ENCODE data around the gene ALDH2. TPM values are rescaled to one million over a fixed set of nuclear protein-coding genes. Genes with fewer than 3 reads are reported as not detected.
A peak's percentile ranks its signal among the peaks of the same experiment; 100 is the strongest.

Gene ALDH2
- total and polyA plus RNA-seq, 3 experiments from 2014 or later, result 0.45 to 1.4 (median 1.2) TPM

DNA sequence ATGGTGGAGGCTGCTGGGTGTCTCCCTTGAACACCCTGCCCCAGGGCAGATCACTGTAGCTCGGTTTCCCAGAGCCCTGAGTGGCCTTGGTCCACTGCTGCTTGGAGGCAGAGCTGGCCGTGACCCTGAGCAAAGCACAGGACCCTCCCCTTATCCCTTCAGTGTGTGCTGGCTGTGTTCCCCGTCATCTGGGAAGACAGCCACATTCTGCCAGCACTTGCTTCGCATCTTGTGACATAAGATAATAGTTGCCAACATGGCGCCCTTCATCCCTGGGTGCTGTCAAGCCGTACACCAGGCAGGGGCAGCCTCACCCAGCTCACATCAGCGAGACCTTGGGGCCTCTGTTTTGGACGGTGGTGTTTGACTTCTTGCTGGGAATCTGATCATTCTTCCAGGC is 12.1 kb upstream of the ALDH2 start:
- no peaks in the 10 kb centered on the region for H3K27me3 Mint-ChIP-seq

DNA sequence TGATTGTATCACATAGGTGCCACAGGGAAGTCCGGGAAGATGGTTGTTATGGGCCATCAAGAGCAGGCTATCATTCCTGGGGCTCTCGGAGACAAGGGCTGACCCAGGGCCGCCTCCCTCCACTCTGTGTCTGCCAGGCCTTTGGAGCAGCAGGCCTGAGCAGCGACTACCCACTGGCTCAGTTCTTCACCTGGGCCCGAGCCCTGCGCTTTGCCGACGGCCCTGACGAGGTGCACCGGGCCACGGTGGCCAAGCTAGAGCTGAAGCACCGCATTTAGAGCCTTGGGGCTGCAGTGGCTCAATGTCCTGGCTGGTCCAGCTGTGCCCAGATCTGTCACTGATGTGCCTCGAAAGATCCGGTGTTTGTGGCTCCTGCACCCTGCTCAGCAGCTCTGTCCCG is 10.5 kb upstream of the ALDH2 start:
- Histone ChIP-seq H3K36me3 (ENCODE audit: insufficient read depth, low read length) (no peaks in the 10 kb centered on the region), H3K4me1 (ENCODE audit: insufficient read depth, low read length) (no peaks in the 10 kb centered on the region), H3K27ac (ENCODE audit: low read depth, low read length) (no peak overlapping the region), H3K4me3 (ENCODE audit: low read length) (no peak overlapping the region), H3K9me3 (ENCODE audit: low read length) (no peaks in the 10 kb centered on the region), H3K27me3 (ENCODE audit: insufficient read depth, low read length, poor library complexity, severe bottlenecking) (no peaks in the 10 kb centered on the region)
- CTCF ChIA-PET, result no interaction called here
- Mint-ChIP-seq H3K36me3 (peaks cover 0 to 35% (median 2%) of the 10 kb centered on the region in 3 donors), H3K4me3 (no peak overlapping the region), H3K27ac (no peak overlapping the region), H3K4me1 (peaks cover 0 to 15% (median 2%) of the 10 kb centered on the region in 3 donors), H3K9me3 (no peaks in the 10 kb centered on the region), H3K27me3 (no peaks in the 10 kb centered on the region)
- DNase-seq, result no peak
- POLR2A ChIA-PET, result no interaction called here

More for the DNA sequence above, 12.1 kb upstream of the ALDH2 start:
- no peak for DNase-seq
- H3K27ac ChIP-seq (ENCODE audit: low read depth, low read length), result no peak overlapping the region
- POLR2A ChIA-PET, result no interaction called here
- Mint-ChIP-seq H3K4me1 (peaks cover 0 to 15% (median 2%) of the 10 kb centered on the region in 3 donors), H3K27ac (no peak overlapping the region), H3K9me3 (no peaks in the 10 kb centered on the region), H3K36me3 (peaks cover 0 to 45% (median 2%) of the 10 kb centered on the region in 3 donors), H3K4me3 (no peak overlapping the region)
- no peak overlapping the region for H3K4me3 ChIP-seq (ENCODE audit: low read length)
- no peaks in the 10 kb centered on the region for H3K36me3 ChIP-seq (ENCODE audit: insufficient read depth, low read length)
- H3K4me1 ChIP-seq (ENCODE audit: insufficient read depth, low read length), result no peaks in the 10 kb centered on the region
- H3K9me3 ChIP-seq (ENCODE audit: low read length), result no peaks in the 10 kb centered on the region
- CTCF ChIA-PET, result interaction anchor here (1.7 kb wide), 1 partner anchor 58 kb away, joined by 8 read pairs; no protein-coding TSS in a partner anchor
- H3K27me3 ChIP-seq (ENCODE audit: insufficient read depth, low read length, poor library complexity, severe bottlenecking), result no peaks in the 10 kb centered on the region

DNA sequence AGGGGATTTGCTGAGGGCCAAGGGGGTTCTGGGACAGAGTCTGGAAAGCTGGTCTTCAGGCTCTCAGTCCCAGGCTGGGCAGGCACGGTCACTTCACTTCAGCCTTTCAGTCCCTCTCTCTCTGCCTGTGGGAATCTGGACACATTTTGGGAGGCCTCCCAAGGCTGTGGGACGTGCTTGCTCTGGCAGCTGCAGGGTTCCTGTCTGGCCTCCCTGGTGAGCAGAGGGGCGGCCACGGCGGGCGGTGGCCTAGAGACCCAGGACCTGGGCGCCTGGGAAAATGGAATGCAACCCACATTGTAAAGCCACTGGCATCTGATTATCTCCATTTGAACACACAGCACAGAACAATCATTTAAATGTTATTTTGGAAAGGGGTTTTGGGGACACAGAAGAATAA is 10.1 kb upstream of the ALDH2 start:
- Mint-ChIP-seq H3K27ac (no peak overlapping the region), H3K4me1 (peaks cover 0 to 15% (median 2%) of the 10 kb centered on the region in 3 donors), H3K27me3 (no peaks in the 10 kb centered on the region), H3K4me3 (no peak overlapping the region), H3K36me3 (peaks cover 0 to 35% (median 2%) of the 10 kb centered on the region in 3 donors), H3K9me3 (no peaks in the 10 kb centered on the region)
- CTCF ChIA-PET, result interaction anchor here (1.6 kb wide), 1 partner anchor 29 kb away, joined by 3 read pairs; no protein-coding TSS in a partner anchor
- no peaks in the 10 kb centered on the region for H3K36me3 ChIP-seq (ENCODE audit: insufficient read depth, low read length)
- no peaks in the 10 kb centered on the region for H3K9me3 ChIP-seq (ENCODE audit: low read length)
- no peaks in the 10 kb centered on the region for H3K27me3 ChIP-seq (ENCODE audit: insufficient read depth, low read length, poor library complexity, severe bottlenecking)
- POLR2A ChIA-PET, result no interaction called here
- H3K4me3 ChIP-seq (ENCODE audit: low read length), result no peak overlapping the region
- no peak for DNase-seq
- no peaks in the 10 kb centered on the region for H3K4me1 ChIP-seq (ENCODE audit: insufficient read depth, low read length)
- H3K27ac ChIP-seq (ENCODE audit: low read depth, low read length), result no peak overlapping the region

DNA sequence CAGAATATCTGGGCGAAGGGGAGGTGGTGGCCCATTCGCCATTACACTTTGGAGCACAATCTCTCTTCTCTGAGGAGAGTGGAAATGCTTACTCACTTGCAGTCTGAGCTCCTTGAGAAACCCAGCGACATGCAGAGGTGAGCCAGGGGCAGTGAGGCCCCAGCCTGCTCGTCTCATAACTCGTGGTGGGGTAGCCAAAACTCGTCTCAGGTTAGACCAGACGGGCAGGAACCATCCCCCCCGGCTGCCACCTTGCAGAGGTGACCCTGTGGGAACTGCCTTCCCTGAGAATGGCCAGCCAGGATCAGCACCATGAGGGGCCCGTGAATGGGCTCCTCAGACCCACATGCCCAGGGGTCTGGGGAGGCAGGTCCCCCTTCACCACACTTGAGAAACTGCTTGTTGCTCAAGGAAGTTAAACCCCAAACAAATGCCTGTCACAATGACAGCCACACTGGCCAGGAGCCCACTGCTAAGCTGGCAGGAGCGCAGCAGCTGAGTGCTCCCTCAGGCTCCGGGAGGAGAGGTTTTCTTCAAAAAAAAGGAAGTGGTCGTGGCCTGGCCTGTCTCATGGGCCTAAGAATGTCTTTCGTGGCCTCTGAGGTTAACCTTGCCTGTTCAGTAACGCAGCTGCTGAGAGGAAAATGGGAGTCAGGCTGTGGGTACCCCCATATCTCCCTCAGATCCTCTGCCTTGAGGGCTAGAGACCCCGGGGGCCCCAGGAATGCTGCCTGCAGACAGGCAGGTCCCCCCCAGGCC is 9.2 kb upstream of the ALDH2 start:
- Mint-ChIP-seq H3K9me3 (no peaks in the 10 kb centered on the region), H3K36me3 (peaks cover 0 to 35% (median 2%) of the 10 kb centered on the region in 3 donors), H3K4me3 (no peak overlapping the region), H3K4me1 (peaks cover 0 to 15% (median 2%) of the 10 kb centered on the region in 3 donors), H3K27me3 (peaks cover 0 to 3% of the 10 kb centered on the region in 2 donors), H3K27ac (peak overlapping the region in 1 of 8 donors; percentile 70)
- Histone ChIP-seq H3K4me3 (ENCODE audit: low read length) (no peak overlapping the region), H3K9me3 (ENCODE audit: low read length) (no peaks in the 10 kb centered on the region), H3K4me1 (ENCODE audit: insufficient read depth, low read length) (no peaks in the 10 kb centered on the region), H3K27me3 (ENCODE audit: insufficient read depth, low read length, poor library complexity, severe bottlenecking) (no peaks in the 10 kb centered on the region), H3K27ac (ENCODE audit: low read depth, low read length) (no peak overlapping the region), H3K36me3 (ENCODE audit: insufficient read depth, low read length) (no peaks in the 10 kb centered on the region)
- ChIA-PET CTCF (interaction anchor here (1.6 kb wide), 1 partner anchor 28 kb away, joined by 3 read pairs; no protein-coding TSS in a partner anchor), POLR2A (no interaction called here)
- no peak for DNase-seq

DNA sequence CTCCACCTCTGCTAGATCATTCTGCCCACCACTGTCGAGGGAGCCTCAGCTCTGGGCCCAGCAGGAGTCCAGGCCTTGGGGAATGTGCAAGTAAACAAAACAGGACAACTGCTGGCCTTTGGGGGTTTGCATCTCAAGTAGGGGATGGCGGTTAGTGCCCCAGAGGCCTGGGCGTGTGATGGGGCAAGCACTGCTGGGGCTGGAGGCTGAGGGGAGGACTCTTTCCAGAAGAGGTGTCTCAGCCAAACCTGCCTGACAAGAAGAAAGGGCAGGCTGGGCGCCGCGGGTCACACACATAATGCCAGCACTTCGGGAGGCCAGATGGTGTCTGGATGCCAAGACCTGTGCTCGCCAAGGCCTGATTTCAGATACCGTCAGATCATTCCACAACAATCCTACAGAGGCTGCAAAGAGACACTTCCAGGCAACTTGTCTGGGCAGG is 8.6 kb upstream of the ALDH2 start:
- Histone ChIP-seq H3K36me3 (ENCODE audit: insufficient read depth, low read length) (no peaks in the 10 kb centered on the region), H3K4me1 (ENCODE audit: insufficient read depth, low read length) (no peaks in the 10 kb centered on the region), H3K27ac (ENCODE audit: low read depth, low read length) (no peak overlapping the region), H3K9me3 (ENCODE audit: low read length) (no peaks in the 10 kb centered on the region), H3K27me3 (ENCODE audit: insufficient read depth, low read length, poor library complexity, severe bottlenecking) (no peaks in the 10 kb centered on the region), H3K4me3 (ENCODE audit: low read length) (no peak overlapping the region)
- ChIA-PET CTCF (interaction anchor here (1.6 kb wide), 1 partner anchor 27 kb away, joined by 3 read pairs; no protein-coding TSS in a partner anchor), POLR2A (no interaction called here)
- H3K27me3 Mint-ChIP-seq, result peaks cover 4 to 10% of the 10 kb centered on the region in 2 donors
- H3K27ac Mint-ChIP-seq, result peak overlapping the region in 1 of 8 donors; percentile 74
- H3K4me3 Mint-ChIP-seq, result no peak overlapping the region
- DNase-seq, result no peak
- H3K4me1 Mint-ChIP-seq, result peaks cover 0 to 15% (median 2%) of the 10 kb centered on the region in 3 donors
- peaks cover 0 to 34% (median 2%) of the 10 kb centered on the region in 3 donors for H3K36me3 Mint-ChIP-seq
- H3K9me3 Mint-ChIP-seq, result no peaks in the 10 kb centered on the region

DNA sequence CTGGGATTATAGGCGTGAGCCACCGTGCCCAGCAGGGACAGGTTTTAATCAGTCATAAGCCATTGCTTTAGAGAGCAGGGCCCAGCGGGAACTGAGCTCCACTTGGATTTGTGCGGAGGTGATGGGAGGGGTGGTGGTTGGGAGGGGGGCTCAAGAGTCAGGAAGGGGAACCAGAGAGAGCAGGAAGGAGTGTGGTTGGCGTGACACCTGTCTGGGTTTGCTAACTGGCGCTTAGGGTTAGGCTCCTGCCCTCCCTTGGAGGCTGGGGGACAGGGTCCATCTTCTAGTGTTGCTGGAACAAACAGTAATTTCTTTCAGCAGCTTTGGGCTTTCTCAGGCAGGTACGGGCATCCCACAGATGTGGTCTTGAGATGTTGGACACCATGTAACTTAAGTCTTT is 7.5 kb upstream of the ALDH2 start:
- Mint-ChIP-seq H3K4me1 (peaks cover 0 to 15% (median 2%) of the 10 kb centered on the region in 3 donors), H3K27ac (peak overlapping the region in 1 of 8 donors; percentile 22), H3K9me3 (no peaks in the 10 kb centered on the region), H3K4me3 (no peak overlapping the region), H3K36me3 (peaks cover 0 to 25% (median 2%) of the 10 kb centered on the region in 3 donors), H3K27me3 (peaks cover 7 to 19% of the 10 kb centered on the region in 2 donors)
- Histone ChIP-seq H3K36me3 (ENCODE audit: insufficient read depth, low read length) (no peaks in the 10 kb centered on the region), H3K27ac (ENCODE audit: low read depth, low read length) (no peak overlapping the region), H3K4me3 (ENCODE audit: low read length) (no peak overlapping the region), H3K4me1 (ENCODE audit: insufficient read depth, low read length) (no peaks in the 10 kb centered on the region), H3K9me3 (ENCODE audit: low read length) (no peaks in the 10 kb centered on the region), H3K27me3 (ENCODE audit: insufficient read depth, low read length, poor library complexity, severe bottlenecking) (no peaks in the 10 kb centered on the region)
- no peak for DNase-seq
- ChIA-PET CTCF (no interaction called here), POLR2A (no interaction called here)

DNA sequence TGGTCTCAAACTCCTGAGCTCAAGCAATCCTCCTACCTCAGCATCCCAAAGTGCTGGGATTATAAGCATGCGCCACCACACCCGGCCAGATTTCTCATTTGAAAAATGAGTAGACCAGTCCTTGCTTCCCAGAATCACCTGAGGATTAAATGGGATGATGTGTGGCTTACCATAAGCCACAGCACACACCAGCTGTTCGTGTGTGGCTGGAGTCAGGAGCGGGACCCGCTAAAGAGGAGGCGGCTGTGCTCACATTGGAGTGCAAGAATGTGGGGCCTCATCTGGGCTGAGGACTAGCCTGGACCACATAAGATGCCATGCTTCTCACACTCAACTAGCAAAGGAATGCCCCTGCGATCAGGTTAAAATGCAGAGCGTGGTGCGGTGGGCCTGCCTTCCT is 6.7 kb upstream of the ALDH2 start:
- H3K4me1 Mint-ChIP-seq, result peaks cover 0 to 18% (median 2%) of the 10 kb centered on the region in 3 donors
- ChIA-PET POLR2A (no interaction called here), CTCF (no interaction called here)
- no peaks in the 10 kb centered on the region for H3K4me1 ChIP-seq (ENCODE audit: insufficient read depth, low read length)
- H3K36me3 ChIP-seq (ENCODE audit: insufficient read depth, low read length), result no peaks in the 10 kb centered on the region
- H3K4me3 Mint-ChIP-seq, result no peak overlapping the region
- no peak overlapping the region for H3K27ac ChIP-seq (ENCODE audit: low read depth, low read length)
- no peak overlapping the region for H3K4me3 ChIP-seq (ENCODE audit: low read length)
- H3K36me3 Mint-ChIP-seq, result peaks cover 0 to 19% (median 2%) of the 10 kb centered on the region in 3 donors
- H3K27me3 Mint-ChIP-seq, result peaks cover 8 to 24% of the 10 kb centered on the region in 2 donors
- H3K9me3 Mint-ChIP-seq, result no peaks in the 10 kb centered on the region
- no peak overlapping the region for H3K27ac Mint-ChIP-seq
- DNase-seq, result no peak
- H3K27me3 ChIP-seq (ENCODE audit: insufficient read depth, low read length, poor library complexity, severe bottlenecking), result no peaks in the 10 kb centered on the region
- H3K9me3 ChIP-seq (ENCODE audit: low read length), result no peaks in the 10 kb centered on the region

DNA sequence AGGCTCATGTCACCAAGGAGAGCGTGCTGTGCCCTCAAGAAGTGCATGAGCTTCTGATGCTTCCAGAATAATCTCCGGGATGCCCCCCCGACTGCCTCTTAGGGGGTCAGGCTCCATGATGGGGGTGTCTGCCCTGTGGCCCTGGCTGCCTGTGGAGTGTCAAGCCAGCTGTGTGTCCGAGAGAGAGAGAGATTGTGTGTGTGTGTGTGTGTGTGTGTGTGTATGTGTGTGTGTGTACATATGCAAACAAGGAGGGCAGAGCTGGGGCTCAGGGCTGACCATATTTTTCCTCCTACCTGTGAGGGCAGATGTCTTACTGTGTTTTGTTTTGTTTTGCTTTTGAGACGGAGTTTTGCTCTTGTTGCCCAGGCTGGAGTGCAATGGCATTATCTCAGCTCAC is 5.6 kb upstream of the ALDH2 start:
- Histone ChIP-seq H3K36me3 (ENCODE audit: insufficient read depth, low read length) (no peaks in the 10 kb centered on the region), H3K4me3 (ENCODE audit: low read length) (no peak overlapping the region), H3K4me1 (ENCODE audit: insufficient read depth, low read length) (no peaks in the 10 kb centered on the region), H3K27me3 (ENCODE audit: insufficient read depth, low read length, poor library complexity, severe bottlenecking) (no peaks in the 10 kb centered on the region), H3K9me3 (ENCODE audit: low read length) (no peaks in the 10 kb centered on the region), H3K27ac (ENCODE audit: low read depth, low read length) (no peak overlapping the region)
- H3K27ac Mint-ChIP-seq, result no peak overlapping the region
- ChIA-PET POLR2A (no interaction called here), CTCF (interaction anchor here (0.7 kb wide), 1 partner anchor 52 kb away, joined by 3 read pairs; no protein-coding TSS in a partner anchor)
- DNase-seq, result no peak
- peaks cover 0 to 2% (median 0%) of the 10 kb centered on the region in 5 donors for H3K9me3 Mint-ChIP-seq
- no peak overlapping the region for H3K4me3 Mint-ChIP-seq
- H3K36me3 Mint-ChIP-seq, result peaks cover 0 to 12% (median under 1%) of the 10 kb centered on the region in 3 donors
- H3K4me1 Mint-ChIP-seq, result peaks cover under 1 to 18% (median 2%) of the 10 kb centered on the region in 3 donors
- H3K27me3 Mint-ChIP-seq, result peaks cover 13 to 33% of the 10 kb centered on the region in 2 donors

All from CD8-positive, alpha-beta memory T cell (primary cell).